ENCODE measurements around the gene PRSS8. TPM values are rescaled to one million over a fixed set of nuclear protein-coding genes. Genes with fewer than 3 reads are reported as not detected.

The PRSS8 gene
- total RNA-seq, 1 experiment from 2014 or later: 42.6 TPM

GRCh38 chr16:31090540-31090939, 45.0 kb downstream of the PRSS8 start:
- peaks cover 0 to 8% of the 10 kb centered on the region in 2 experiments; a peak in 3 of 4 replicates for H3K36me3 ChIP-seq (ENCODE audit: control insufficient read depth in 1 of 2, insufficient read depth in 2 of 2, low read length in 2 of 2)
- H3K4me1 ChIP-seq (ENCODE audit: control insufficient read depth in 1 of 2, insufficient read depth in 2 of 2, low read length in 2 of 2): peaks cover 9 to 19% of the 10 kb centered on the region in 2 experiments
- no peaks in the 10 kb centered on the region for H4K20me1 ChIP-seq (ENCODE audit: insufficient read depth)
- no TSS peak for BruUV-seq (replicated peaks)
- no peak for TF ChIP-seq SRF (IDR thresholded peaks at IDR 0.05; ENCODE audit: low read depth)
- no peak for TF ChIP-seq CEBPB (IDR thresholded peaks at IDR 0.05; ENCODE audit: low read depth)
- no peak for TF ChIP-seq EGR1 (IDR thresholded peaks at IDR 0.05; ENCODE audit: low read depth)
- TF ChIP-seq SIN3A (IDR thresholded peaks at IDR 0.05; ENCODE audit: low read depth): no peak
- TF ChIP-seq YY1 (IDR thresholded peaks at IDR 0.05; ENCODE audit: extremely low read depth, insufficient replicate concordance, low read depth, low read length): no peak
- no peak for TF ChIP-seq TCF7L2 (IDR thresholded peaks at IDR 0.05; ENCODE audit: borderline replicate concordance, extremely low read depth, insufficient read depth, insufficient read length)
- TF ChIP-seq, protein P1, sequence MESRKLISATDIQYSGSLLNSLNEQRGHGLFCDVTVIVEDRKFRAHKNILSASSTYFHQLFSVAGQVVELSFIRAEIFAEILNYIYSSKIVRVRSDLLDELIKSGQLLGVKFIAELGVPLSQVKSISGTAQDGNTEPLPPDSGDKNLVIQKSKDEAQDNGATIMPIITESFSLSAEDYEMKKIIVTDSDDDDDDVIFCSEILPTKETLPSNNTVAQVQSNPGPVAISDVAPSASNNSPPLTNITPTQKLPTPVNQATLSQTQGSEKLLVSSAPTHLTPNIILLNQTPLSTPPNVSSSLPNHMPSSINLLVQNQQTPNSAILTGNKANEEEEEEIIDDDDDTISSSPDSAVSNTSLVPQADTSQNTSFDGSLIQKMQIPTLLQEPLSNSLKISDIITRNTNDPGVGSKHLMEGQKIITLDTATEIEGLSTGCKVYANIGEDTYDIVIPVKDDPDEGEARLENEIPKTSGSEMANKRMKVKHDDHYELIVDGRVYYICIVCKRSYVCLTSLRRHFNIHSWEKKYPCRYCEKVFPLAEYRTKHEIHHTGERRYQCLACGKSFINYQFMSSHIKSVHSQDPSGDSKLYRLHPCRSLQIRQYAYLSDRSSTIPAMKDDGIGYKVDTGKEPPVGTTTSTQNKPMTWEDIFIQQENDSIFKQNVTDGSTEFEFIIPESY (IDR thresholded peaks at IDR 0.05; ENCODE audit: extremely low read depth, insufficient replicate concordance, low read length): no peak
- TF ChIP-seq POLR2AphosphoS5 (IDR thresholded peaks at IDR 0.05; ENCODE audit: low read depth, low read length): no peak
- no peak for TF ChIP-seq ZNF274 (IDR thresholded peaks at IDR 0.05; ENCODE audit: low read depth, low read length)
- no peak for TF ChIP-seq FOSL1 (IDR thresholded peaks at IDR 0.05; ENCODE audit: low read depth)
- TF ChIP-seq EZH2phosphoT487 (IDR thresholded peaks at IDR 0.05; ENCODE audit: borderline replicate concordance): no peak
- no peak for TF ChIP-seq SP1 (IDR thresholded peaks at IDR 0.05; ENCODE audit: low read depth)
- TF ChIP-seq JUND (IDR thresholded peaks at IDR 0.05): no peak
- TF ChIP-seq POLR2A (IDR thresholded peaks at IDR 0.05; ENCODE audit: borderline replicate concordance, extremely low read depth, insufficient read depth, insufficient read length): no peak
- TF ChIP-seq EZH2 (IDR thresholded peaks at IDR 0.05): no peak
- TF ChIP-seq, protein P2, sequence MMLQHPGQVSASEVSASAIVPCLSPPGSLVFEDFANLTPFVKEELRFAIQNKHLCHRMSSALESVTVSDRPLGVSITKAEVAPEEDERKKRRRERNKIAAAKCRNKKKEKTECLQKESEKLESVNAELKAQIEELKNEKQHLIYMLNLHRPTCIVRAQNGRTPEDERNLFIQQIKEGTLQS (IDR thresholded peaks at IDR 0.05): no peak
- TF ChIP-seq ELF1 (IDR thresholded peaks at IDR 0.05; ENCODE audit: borderline replicate concordance, low read depth): no peak
- TF ChIP-seq RAD21 (IDR thresholded peaks at IDR 0.05; ENCODE audit: low read depth): no peak
- no peak for TF ChIP-seq ZFX (IDR thresholded peaks at IDR 0.05)
- TF ChIP-seq, protein P3, sequence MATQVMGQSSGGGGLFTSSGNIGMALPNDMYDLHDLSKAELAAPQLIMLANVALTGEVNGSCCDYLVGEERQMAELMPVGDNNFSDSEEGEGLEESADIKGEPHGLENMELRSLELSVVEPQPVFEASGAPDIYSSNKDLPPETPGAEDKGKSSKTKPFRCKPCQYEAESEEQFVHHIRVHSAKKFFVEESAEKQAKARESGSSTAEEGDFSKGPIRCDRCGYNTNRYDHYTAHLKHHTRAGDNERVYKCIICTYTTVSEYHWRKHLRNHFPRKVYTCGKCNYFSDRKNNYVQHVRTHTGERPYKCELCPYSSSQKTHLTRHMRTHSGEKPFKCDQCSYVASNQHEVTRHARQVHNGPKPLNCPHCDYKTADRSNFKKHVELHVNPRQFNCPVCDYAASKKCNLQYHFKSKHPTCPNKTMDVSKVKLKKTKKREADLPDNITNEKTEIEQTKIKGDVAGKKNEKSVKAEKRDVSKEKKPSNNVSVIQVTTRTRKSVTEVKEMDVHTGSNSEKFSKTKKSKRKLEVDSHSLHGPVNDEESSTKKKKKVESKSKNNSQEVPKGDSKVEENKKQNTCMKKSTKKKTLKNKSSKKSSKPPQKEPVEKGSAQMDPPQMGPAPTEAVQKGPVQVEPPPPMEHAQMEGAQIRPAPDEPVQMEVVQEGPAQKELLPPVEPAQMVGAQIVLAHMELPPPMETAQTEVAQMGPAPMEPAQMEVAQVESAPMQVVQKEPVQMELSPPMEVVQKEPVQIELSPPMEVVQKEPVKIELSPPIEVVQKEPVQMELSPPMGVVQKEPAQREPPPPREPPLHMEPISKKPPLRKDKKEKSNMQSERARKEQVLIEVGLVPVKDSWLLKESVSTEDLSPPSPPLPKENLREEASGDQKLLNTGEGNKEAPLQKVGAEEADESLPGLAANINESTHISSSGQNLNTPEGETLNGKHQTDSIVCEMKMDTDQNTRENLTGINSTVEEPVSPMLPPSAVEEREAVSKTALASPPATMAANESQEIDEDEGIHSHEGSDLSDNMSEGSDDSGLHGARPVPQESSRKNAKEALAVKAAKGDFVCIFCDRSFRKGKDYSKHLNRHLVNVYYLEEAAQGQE (IDR thresholded peaks at IDR 0.05; ENCODE audit: low read depth): no peak
- no peak overlapping the region for H3K4me3 ChIP-seq (replicated peaks in 1 of 2; ENCODE audit: low read depth in 1 of 2, low read length in 2 of 2)
- H3K9me3 ChIP-seq (ENCODE audit: control insufficient read depth in 1 of 2, insufficient read depth in 1 of 2, low read depth in 1 of 2, low read length in 2 of 2): no peaks in the 10 kb centered on the region
- H3K79me2 ChIP-seq (ENCODE audit: insufficient read depth, low read length): peaks cover 36% of the 10 kb centered on the region
- no peak overlapping the region for H3K27ac ChIP-seq (ENCODE audit: low read depth, low read length)
- no peaks in the 10 kb centered on the region for H3K27me3 ChIP-seq (ENCODE audit: insufficient read depth, low read length)
- ChIA-PET CTCF (no interaction called here), POLR2A (no interaction called here), RAD21 (ENCODE audit: low non-redundant PET in 1 of 2, low total read pairs in 2 of 2, uncharacterized antibody in 2 of 2, unreplicated experiment in 2 of 2) (no interaction called here)
- H2AFZ ChIP-seq (ENCODE audit: low read depth, low read length, poor library complexity, severe bottlenecking): no peak overlapping the region
- ATAC-seq (no peak), DNase-seq (ENCODE audit: low read depth, low spot score) (no peak)
- no peak overlapping the region for H3K4me2 ChIP-seq (ENCODE audit: low read length)
- no peak overlapping the region for H3K9ac ChIP-seq (ENCODE audit: low read length)
- H3K9me2 ChIP-seq (ENCODE audit: insufficient read depth): no peaks in the 10 kb centered on the region
- intact Hi-C loops (cut with micrococcal nuclease): loop anchor here (5.0 to 10.0 kb wide), 2 partner anchors 93 to 136 kb away; partner anchors contain the start of gene SETD1A

Measured in HCT116 (cell line).